NB4 (cell line): ENCODE results near the gene RREB1.

ENCODE experiments used
- CTCF ChIP-seq: IDR thresholded peaks from one replicate; pipeline ENCODE4 v1.5.1; 2012; ENCODE audit warnings: low read depth, low read length
- MYC ChIP-seq: IDR thresholded peaks from 2 replicates; pipeline ENCODE4 v1.6.1; 2011; ENCODE audit warnings: low read depth, low read length
- POLR2A ChIP-seq: IDR thresholded peaks from 2 replicates; pipeline ENCODE4 v1.6.1; 2011; ENCODE audit warnings: mild to moderate bottlenecking; ENCODE audit not compliant: insufficient read length; ENCODE audit errors: extremely low read depth
- TF ChIP-seq, protein P1 (sequence below): IDR thresholded peaks from 2 replicates; pipeline ENCODE4 v1.6.1; 2011; ENCODE audit warnings: low read depth, low read length

DNA sequence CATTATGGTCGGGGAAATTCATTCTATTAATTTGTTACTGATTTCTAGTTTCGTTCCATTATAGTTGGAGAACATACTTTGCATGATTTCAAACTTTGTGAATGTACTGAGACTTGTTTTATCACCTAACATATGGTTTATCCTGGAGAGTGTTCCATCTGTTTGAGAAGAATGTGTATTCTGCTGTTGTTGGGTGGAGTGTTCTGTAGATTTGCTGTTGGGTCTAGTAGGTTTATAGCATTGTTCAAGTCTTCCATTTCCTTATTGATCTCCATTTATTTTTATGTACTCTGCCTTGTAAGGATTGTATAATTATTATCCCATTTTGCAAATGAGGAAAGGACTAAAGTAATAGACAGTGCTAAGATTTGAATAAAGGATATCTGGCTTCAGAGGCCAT is 85.4 kb downstream of the RREB1 start:
- TF ChIP-seq CTCF (no peak), MYC (no peak), POLR2A (no peak)
- TF ChIP-seq, protein P1, sequence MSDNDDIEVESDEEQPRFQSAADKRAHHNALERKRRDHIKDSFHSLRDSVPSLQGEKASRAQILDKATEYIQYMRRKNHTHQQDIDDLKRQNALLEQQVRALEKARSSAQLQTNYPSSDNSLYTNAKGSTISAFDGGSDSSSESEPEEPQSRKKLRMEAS, result no peak
